HEK293 (cell line): ENCODE data around the gene EGFR.

Experiments used
- CTCF ChIP-seq: fragments of 450-650 bp; formaldehyde crosslinking; IDR thresholded peaks from 2 replicates; pipeline ENCODE4 v1.5.1; 2016; ENCODE audit warnings: missing biosample characterization, missing genetic modification characterization
- REST ChIP-seq: fragments of 450-650 bp; formaldehyde crosslinking; IDR thresholded peaks from 2 replicates; pipeline ENCODE4 v1.5.1; 2016; ENCODE audit warnings: missing biosample characterization, missing genetic modification characterization
- SALL2 ChIP-seq: fragments of 450-650 bp; formaldehyde crosslinking; IDR thresholded peaks from 2 replicates; pipeline ENCODE4 v1.5.0; 2017; ENCODE audit warnings: missing biosample characterization, mild to moderate bottlenecking, missing genetic modification characterization, borderline replicate concordance
- ZNF138 ChIP-seq: fragments of 450-650 bp; formaldehyde crosslinking; IDR thresholded peaks from 2 replicates; pipeline ENCODE4 v1.5.1; 2016; ENCODE audit warnings: missing biosample characterization, missing genetic modification characterization, borderline replicate concordance
- ZNF174 ChIP-seq: fragments of 450-650 bp; formaldehyde crosslinking; IDR thresholded peaks from 2 replicates; pipeline ENCODE4 v1.5.0; 2017; ENCODE audit warnings: missing biosample characterization, mild to moderate bottlenecking, missing genetic modification characterization
- ZNF692 ChIP-seq: fragments of 450-650 bp; formaldehyde crosslinking; IDR thresholded peaks from 2 replicates; pipeline ENCODE4 v1.5.1; 2016; ENCODE audit warnings: missing biosample characterization, missing genetic modification characterization

- TF ChIP-seq ZNF174 (no peak), CTCF (tag by site-specific recombination) (no peak), REST (no peak), ZNF692 (no peak), ZNF138 (no peak), SALL2 (no peak)
These were observed 91.6 kb downstream of the EGFR start for GRCh38 chr7:55110282-55110992.
